ENCODE results near the gene STKLD1.

STKLD1 gene

GRCh38 chr9:133428617-133429101, 52.5 kb downstream of the STKLD1 start:
- no peak overlapping the region for H3K27ac Mint-ChIP-seq
- CTCF ChIA-PET, result no interaction called here

GRCh38 chr9:133429214-133429613, 53.0 kb downstream of the STKLD1 start:
- peaks cover 7% of the 10 kb centered on the region for H3K4me1 Mint-ChIP-seq
- H3K9me3 Mint-ChIP-seq, result no peaks in the 10 kb centered on the region
- no peak overlapping the region for H3K4me3 Mint-ChIP-seq
- no peak for DNase-seq
- H3K27me3 Mint-ChIP-seq, result peaks cover 68% of the 10 kb centered on the region
- no peaks in the 10 kb centered on the region for H3K36me3 Mint-ChIP-seq
- no peak overlapping the region for H3K27ac Mint-ChIP-seq
- CTCF ChIA-PET, result no interaction called here

More at GRCh38 chr9:133428617-133429101, 52.5 kb downstream of the STKLD1 start:
- Mint-ChIP-seq H3K4me1 (peaks cover 7% of the 10 kb centered on the region), H3K9me3 (no peaks in the 10 kb centered on the region), H3K36me3 (no peaks in the 10 kb centered on the region), H3K4me3 (no peak overlapping the region), H3K27me3 (peaks cover 68% of the 10 kb centered on the region)
- DNase-seq, result no peak

GRCh38 chr9:133429641-133430161, 53.5 kb downstream of the STKLD1 start:
- Mint-ChIP-seq H3K4me1 (peaks cover 7% of the 10 kb centered on the region), H3K27me3 (peaks cover 66% of the 10 kb centered on the region), H3K9me3 (no peaks in the 10 kb centered on the region), H3K4me3 (no peak overlapping the region), H3K27ac (no peak overlapping the region), H3K36me3 (no peaks in the 10 kb centered on the region)
- peak; percentile 36 for DNase-seq
- CTCF ChIA-PET, result no interaction called here

GRCh38 chr9:133430244-133430643, 54.1 kb downstream of the STKLD1 start:
- CTCF ChIA-PET, result no interaction called here
- H3K27ac Mint-ChIP-seq, result no peak overlapping the region
- H3K9me3 Mint-ChIP-seq, result no peaks in the 10 kb centered on the region
- H3K36me3 Mint-ChIP-seq, result no peaks in the 10 kb centered on the region
- peaks cover 7% of the 10 kb centered on the region for H3K4me1 Mint-ChIP-seq
- peaks cover 60% of the 10 kb centered on the region for H3K27me3 Mint-ChIP-seq
- DNase-seq, result no peak
- no peak overlapping the region for H3K4me3 Mint-ChIP-seq

- no peaks in the 10 kb centered on the region for H3K36me3 Mint-ChIP-seq
- no peak for DNase-seq
- CTCF ChIA-PET, result no interaction called here
- H3K27me3 Mint-ChIP-seq, result peaks cover 29% of the 10 kb centered on the region
- H3K9me3 Mint-ChIP-seq, result no peaks in the 10 kb centered on the region
- H3K27ac Mint-ChIP-seq, result no peak overlapping the region
- H3K4me3 Mint-ChIP-seq, result no peak overlapping the region
- H3K4me1 Mint-ChIP-seq, result peaks cover 4% of the 10 kb centered on the region
Observed at GRCh38 chr9:133433351-133433843, 57.2 kb downstream of the STKLD1 start.

GRCh38 chr9:133436681-133437080, 60.5 kb downstream of the STKLD1 start:
- H3K27ac Mint-ChIP-seq, result no peak overlapping the region
- H3K36me3 Mint-ChIP-seq, result no peaks in the 10 kb centered on the region
- H3K27me3 Mint-ChIP-seq, result peaks cover 4% of the 10 kb centered on the region
- no peaks in the 10 kb centered on the region for H3K9me3 Mint-ChIP-seq
- DNase-seq, result no peak
- H3K4me1 Mint-ChIP-seq, result no peaks in the 10 kb centered on the region
- CTCF ChIA-PET, result no interaction called here
- no peak overlapping the region for H3K4me3 Mint-ChIP-seq

GRCh38 chr9:133437753-133438531, 61.8 kb downstream of the STKLD1 start:
- no peaks in the 10 kb centered on the region for H3K4me1 Mint-ChIP-seq
- no peaks in the 10 kb centered on the region for H3K27me3 Mint-ChIP-seq
- H3K27ac Mint-ChIP-seq, result no peak overlapping the region
- CTCF ChIA-PET, result no interaction called here
- no peaks in the 10 kb centered on the region for H3K36me3 Mint-ChIP-seq
- no peaks in the 10 kb centered on the region for H3K9me3 Mint-ChIP-seq
- no peak overlapping the region for H3K4me3 Mint-ChIP-seq
- DNase-seq, result no peak

- Mint-ChIP-seq H3K9me3 (no peaks in the 10 kb centered on the region), H3K27ac (no peak overlapping the region), H3K4me3 (no peak overlapping the region), H3K4me1 (no peaks in the 10 kb centered on the region), H3K36me3 (no peaks in the 10 kb centered on the region), H3K27me3 (no peaks in the 10 kb centered on the region)
- CTCF ChIA-PET, result no interaction called here
- DNase-seq, result no peak
Observed at GRCh38 chr9:133439337-133439736, 63.2 kb downstream of the STKLD1 start.

- CTCF ChIA-PET, result interaction anchor here (0.7 kb wide), 1 partner anchor 32 kb away, joined by 3 read pairs; no protein-coding TSS in a partner anchor
- Mint-ChIP-seq H3K27me3 (peaks cover 4% of the 10 kb centered on the region), H3K36me3 (no peaks in the 10 kb centered on the region), H3K27ac (no peak overlapping the region), H3K4me1 (no peaks in the 10 kb centered on the region), H3K9me3 (no peaks in the 10 kb centered on the region), H3K4me3 (no peak overlapping the region)
- DNase-seq, result no peak
Observed at GRCh38 chr9:133440874-133441273, 64.7 kb downstream of the STKLD1 start.

GRCh38 chr9:133441571-133441970, 65.4 kb downstream of the STKLD1 start:
- no peak overlapping the region for H3K4me3 Mint-ChIP-seq
- no peaks in the 10 kb centered on the region for H3K9me3 Mint-ChIP-seq
- H3K27ac Mint-ChIP-seq, result no peak overlapping the region

GRCh38 chr9:133443248-133443647, 67.1 kb downstream of the STKLD1 start:
- CTCF ChIA-PET, result no interaction called here
- H3K27me3 Mint-ChIP-seq, result peaks cover 8% of the 10 kb centered on the region

More at GRCh38 chr9:133441571-133441970, 65.4 kb downstream of the STKLD1 start:
- peaks cover 4% of the 10 kb centered on the region for H3K27me3 Mint-ChIP-seq
- DNase-seq, result no peak
- CTCF ChIA-PET, result interaction anchor here (1.4 kb wide), 1 partner anchor 15 kb away, joined by 3 read pairs; no protein-coding TSS in a partner anchor
- H3K4me1 Mint-ChIP-seq, result no peaks in the 10 kb centered on the region
- H3K36me3 Mint-ChIP-seq, result no peaks in the 10 kb centered on the region

GRCh38 chr9:133443982-133444381, 67.8 kb downstream of the STKLD1 start:
- H3K27me3 Mint-ChIP-seq, result peaks cover 8% of the 10 kb centered on the region
- CTCF ChIA-PET, result no interaction called here
- H3K27ac Mint-ChIP-seq, result no peak overlapping the region
- H3K4me1 Mint-ChIP-seq, result no peaks in the 10 kb centered on the region
- H3K4me3 Mint-ChIP-seq, result no peak overlapping the region
- no peak for DNase-seq
- no peaks in the 10 kb centered on the region for H3K9me3 Mint-ChIP-seq
- H3K36me3 Mint-ChIP-seq, result no peaks in the 10 kb centered on the region

More at GRCh38 chr9:133443248-133443647, 67.1 kb downstream of the STKLD1 start:
- Mint-ChIP-seq H3K27ac (no peak overlapping the region), H3K4me3 (no peak overlapping the region), H3K9me3 (no peaks in the 10 kb centered on the region), H3K36me3 (no peaks in the 10 kb centered on the region), H3K4me1 (no peaks in the 10 kb centered on the region)
- DNase-seq, result no peak

GRCh38 chr9:133445293-133445969, 69.3 kb downstream of the STKLD1 start:
- no peaks in the 10 kb centered on the region for H3K4me1 Mint-ChIP-seq
- H3K4me3 Mint-ChIP-seq, result no peak overlapping the region
- peaks cover 8% of the 10 kb centered on the region for H3K27me3 Mint-ChIP-seq
- DNase-seq, result no peak
- H3K36me3 Mint-ChIP-seq, result no peaks in the 10 kb centered on the region
- CTCF ChIA-PET, result no interaction called here
- H3K27ac Mint-ChIP-seq, result no peak overlapping the region
- H3K9me3 Mint-ChIP-seq, result no peaks in the 10 kb centered on the region

GRCh38 chr9:133448487-133448972, 72.4 kb downstream of the STKLD1 start:
- DNase-seq, result no peak
- CTCF ChIA-PET, result interaction anchor here (1.1 kb wide), 1 partner anchor 38 kb away, joined by 4 read pairs; no protein-coding TSS in a partner anchor
- Mint-ChIP-seq H3K27me3 (peaks cover 12% of the 10 kb centered on the region), H3K4me1 (no peaks in the 10 kb centered on the region), H3K36me3 (no peaks in the 10 kb centered on the region), H3K27ac (no peak overlapping the region), H3K4me3 (no peak overlapping the region), H3K9me3 (no peaks in the 10 kb centered on the region)

Measured in activated naive CD4-positive, alpha-beta T cell treated with anti-CD3 and anti-CD28 coated beads, Interleukin-2, amount 10 ng/mL, durations not matched to agents 7 days and 5 days (primary cell).